GM19452 (cell line): ENCODE measurements around the gene YTHDC2.

Experiments used
- ATAC-seq: cut with Tn5 transposase; IDR thresholded peaks from one replicate; pipeline ENCODE4 v1.9.1; 2021; ENCODE audit not compliant: unreplicated experiment

YTHDC2 gene

GRCh38 chr5:113519412-113519811, 5.9 kb downstream of the YTHDC2 start:
- no peak for ATAC-seq

GRCh38 chr5:113520429-113520828, 6.9 kb downstream of the YTHDC2 start:
- ATAC-seq: peak; percentile 62

- no peak for ATAC-seq
Observed at GRCh38 chr5:113520899-113521298, 7.4 kb downstream of the YTHDC2 start.

DNA sequence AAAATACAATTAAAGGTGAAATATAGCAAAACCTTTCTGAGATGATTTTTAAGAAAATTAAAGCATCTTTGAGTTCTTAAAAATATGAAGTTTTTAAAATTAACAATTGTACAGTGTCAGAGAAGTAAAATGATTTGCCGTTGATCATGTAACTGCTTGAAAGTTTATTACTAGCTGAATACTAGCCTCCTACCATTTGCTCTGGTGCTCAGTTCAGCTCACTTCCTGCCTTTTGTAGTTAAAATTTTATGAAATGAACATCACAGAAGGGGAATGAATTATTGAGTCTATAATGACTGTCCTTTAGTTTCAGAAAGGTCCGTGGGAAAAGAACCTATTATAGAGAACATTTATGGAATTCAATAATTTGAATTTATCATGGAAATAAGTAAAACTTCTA, 9.7 kb downstream of the YTHDC2 start:
- no peak for ATAC-seq

- ATAC-seq: peak; percentile 57
Observed at GRCh38 chr5:113524927-113525326, 11.4 kb downstream of the YTHDC2 start.

DNA sequence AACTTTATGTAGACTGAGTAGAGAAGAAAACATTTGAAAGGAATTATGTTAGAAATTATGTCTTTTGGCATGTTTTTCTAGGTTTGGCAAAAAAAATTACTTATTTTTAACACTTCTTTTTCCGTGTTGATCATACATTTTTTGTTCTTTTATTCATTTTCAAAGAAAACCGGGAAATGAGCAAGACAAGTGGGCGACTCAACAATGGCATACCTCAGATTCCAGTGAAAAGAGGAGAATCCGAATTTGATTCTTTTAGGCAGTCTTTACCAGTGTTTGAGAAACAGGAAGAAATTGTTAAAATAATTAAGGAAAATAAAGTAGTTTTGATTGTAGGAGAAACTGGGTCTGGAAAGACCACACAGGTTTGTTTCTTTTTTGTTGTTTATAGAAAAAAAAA, 12.9 kb downstream of the YTHDC2 start:
- ATAC-seq: no peak

DNA sequence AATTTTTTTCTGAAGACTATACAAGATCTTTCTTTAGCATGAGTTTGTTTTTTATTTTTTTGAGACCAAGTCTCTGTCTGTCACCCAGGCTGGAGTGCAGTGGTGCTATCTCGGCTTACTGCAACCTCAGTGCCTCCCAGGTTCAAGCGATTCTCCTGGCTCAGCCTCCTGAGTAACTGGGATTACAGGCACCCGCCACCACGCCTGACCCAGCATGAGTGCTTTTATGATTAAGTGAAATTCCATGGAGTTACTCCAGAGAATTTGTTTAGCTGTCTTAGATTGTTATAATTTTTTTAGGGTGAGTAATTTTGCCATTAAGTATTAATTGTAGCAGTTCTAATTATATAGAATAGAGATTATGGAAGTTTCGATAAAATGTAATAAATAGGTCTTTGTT, 14.3 kb downstream of the YTHDC2 start:
- ATAC-seq: no peak

DNA sequence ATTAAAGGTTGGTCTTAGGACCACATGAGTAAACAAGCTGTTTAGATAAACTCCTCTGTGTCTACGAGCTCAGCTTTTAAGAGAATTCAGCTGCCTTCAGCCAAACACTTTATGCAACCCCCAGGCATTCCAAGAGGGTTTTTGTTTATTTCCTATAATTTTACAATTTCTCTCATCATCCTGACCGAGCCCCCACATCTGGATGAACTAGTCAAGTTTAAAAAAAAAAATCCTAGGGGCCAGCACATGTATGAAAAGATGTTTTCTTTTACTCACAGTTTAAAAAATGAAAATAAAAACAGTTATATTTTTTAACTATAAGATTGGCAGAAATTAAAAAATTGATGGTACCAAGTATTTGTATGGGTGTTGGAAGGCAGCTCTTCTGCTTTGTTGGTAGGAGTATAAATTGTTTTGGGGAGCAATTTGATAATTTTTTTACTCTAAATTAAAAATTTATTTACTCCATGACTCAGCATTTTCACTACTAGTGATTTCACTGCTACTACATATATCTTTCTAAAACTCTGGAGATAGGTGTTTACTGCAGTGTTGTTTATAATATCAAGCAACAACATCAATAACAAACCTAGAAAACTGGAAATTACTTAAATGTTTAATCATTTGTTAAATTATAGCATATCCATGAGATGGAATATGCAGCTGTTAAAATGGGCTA, 18.1 kb downstream of the YTHDC2 start:
- no peak for ATAC-seq

GRCh38 chr5:113538313-113538712, 24.8 kb downstream of the YTHDC2 start:
- ATAC-seq: no peak

GRCh38 chr5:113546703-113547183, 33.2 kb downstream of the YTHDC2 start:
- no peak for ATAC-seq

DNA sequence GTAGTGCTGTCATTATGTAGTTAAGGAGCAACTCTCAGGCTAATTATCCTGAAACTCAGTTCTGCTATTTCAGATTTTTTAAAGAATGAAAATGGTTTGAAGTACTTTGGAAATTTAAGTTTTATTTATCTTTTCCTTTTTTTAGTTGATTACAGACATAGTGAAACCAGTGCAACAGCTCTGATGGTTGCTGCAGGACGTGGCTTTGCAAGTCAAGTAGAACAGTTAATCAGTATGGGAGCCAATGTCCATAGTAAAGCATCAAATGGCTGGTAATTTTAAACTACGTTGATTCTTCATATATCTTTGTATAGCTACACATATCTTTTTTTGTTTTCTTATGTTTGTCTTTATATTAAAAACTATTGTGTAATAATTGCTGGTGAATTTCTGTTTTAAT, 34.9 kb downstream of the YTHDC2 start:
- ATAC-seq: peak; percentile 86

DNA sequence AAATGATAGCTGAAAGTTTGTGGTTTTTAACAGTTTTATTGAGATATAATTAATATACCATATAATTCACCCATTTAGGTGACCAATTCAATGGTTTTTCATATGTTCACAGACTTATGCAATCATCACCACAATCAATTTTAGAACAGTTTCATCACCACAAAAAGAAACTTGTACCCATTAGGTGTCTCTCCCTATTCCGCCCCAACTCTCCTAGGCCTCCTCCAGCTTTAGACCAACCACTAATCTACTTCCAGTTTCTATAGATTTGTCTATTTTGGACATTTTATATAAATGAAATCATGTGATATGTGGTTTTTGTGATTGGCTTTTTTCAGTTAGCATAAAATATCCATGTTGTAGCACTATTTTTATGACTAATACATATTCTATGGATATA, 38.6 kb downstream of the YTHDC2 start:
- no peak for ATAC-seq

DNA sequence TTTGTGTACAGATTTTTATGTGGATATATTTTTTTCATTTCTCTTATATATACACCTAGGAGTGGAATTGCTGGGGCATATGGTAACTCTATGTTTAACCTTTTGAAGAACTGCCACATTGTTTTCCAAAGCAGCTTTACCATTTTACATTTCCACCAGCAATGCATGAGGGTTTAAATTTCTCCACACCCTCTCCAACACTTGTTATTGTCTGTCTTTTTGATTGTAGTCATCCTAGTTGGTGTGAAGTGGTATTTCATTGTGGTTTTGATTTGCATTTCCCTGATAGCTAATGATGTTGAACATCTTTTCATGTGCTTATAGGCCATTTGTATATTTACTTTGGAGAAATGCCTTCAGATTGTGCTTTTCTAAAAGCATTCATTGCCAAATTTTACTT, 39.1 kb downstream of the YTHDC2 start:
- ATAC-seq: no peak

DNA sequence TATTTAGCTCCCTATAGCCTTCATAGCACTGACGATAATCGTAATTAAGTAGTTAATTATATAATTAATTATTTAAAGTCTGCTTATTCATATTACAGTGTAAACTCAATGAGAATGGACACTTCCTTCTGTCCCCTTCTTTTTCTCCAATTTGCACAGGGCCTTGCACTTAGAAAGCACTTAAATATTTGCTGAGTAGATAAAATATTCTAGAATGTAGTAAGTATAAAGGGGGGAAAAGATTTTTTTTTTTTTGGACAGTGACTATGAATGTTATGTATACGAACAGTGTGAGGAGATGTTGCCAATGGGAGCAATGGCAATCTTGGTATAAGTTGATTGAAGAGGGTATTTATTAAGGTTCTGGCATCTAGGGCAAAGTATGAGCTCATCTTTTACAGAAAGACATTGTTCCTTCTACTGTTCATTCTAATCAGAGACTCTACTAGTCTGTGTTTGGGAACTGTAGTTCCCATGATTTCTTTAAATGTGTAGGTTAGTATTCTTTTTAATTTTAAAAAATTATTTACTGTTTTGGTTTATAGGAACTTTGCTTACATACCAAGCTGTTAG, 49.4 kb downstream of the YTHDC2 start:
- ATAC-seq: no peak

DNA sequence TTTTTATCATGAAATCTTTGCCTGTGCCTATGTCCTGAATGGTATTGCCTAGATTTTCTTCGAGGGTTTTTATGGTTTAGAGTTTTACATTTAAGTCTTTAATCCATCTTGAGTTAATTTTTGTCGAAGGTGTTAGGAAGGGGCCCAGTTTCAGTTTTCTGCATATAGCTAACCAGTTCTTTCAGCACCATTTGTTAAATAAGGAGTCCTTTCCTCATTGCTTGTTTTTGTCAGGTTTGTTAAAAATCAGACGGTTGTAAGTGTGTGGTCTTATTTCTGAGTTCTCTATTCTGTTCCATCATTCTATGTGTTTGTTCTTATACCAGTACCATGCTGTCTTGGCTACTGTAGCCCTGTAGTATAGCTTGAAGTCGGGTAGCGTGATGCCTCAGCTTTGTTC, 55.9 kb downstream of the YTHDC2 start:
- no peak for ATAC-seq

- no peak for ATAC-seq
Observed at GRCh38 chr5:113572716-113573115, 59.2 kb downstream of the YTHDC2 start.

- no peak for ATAC-seq
Observed at GRCh38 chr5:113574417-113574816, 60.9 kb downstream of the YTHDC2 start.

- no peak for ATAC-seq
Observed at GRCh38 chr5:113575074-113575473, 61.6 kb downstream of the YTHDC2 start.

DNA sequence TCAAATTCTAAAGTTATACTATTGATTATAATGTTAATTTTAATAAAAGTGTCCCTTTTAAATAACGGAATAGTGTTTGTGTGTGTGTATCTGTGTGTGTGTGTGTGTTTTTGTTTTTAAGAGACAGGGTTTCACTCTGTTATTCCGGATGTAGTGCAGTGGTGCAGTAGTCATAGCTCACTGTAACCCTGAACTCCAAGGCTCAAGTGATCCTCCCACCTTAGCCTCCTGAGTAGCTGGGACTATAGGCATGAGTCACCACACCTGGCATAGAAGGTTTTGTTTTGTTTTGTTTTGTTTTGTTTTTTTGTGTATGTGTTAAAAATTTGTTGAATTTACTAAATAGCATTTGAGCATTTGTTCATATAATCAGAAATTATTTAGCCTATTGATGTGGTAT, 64.6 kb downstream of the YTHDC2 start:
- ATAC-seq: no peak

DNA sequence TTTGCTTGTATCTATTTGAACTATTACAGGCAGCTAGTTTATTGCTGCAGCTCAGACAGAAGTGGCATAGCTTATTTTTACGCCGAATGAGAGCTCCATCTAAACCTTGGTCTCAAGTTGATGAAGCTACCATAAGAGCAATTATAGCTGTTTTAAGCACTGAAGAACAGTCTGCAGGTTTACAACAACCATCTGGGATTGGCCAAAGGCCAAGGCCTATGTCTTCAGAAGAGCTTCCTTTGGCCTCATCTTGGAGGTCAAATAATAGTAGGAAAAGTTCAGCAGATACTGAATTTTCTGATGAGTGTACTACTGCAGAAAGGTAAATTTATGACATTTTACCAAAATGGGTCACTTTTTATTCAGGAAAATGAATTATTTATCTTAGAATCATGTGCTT, 67.9 kb downstream of the YTHDC2 start:
- no peak for ATAC-seq

GRCh38 chr5:113598150-113598549, 84.7 kb downstream of the YTHDC2 start:
- ATAC-seq: no peak

DNA sequence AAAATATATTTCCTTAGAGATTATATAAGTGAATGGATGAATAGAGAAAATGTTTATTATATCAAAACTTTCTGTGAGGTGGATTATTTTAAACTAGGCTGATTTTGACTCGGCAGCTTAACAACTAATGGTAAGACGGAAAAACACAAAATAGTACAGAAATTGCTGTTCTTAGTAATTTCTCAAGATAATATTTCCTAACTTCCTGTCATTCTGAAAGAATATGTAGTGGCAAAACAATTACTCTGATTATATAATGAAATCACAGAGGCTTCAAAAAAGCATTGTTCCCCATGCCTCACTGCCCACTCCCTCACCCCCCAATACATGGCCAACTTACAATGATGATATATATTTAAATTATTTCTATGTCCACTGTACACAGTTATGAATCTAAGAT, 85.4 kb downstream of the YTHDC2 start:
- no peak for ATAC-seq
